Measurements from ENCODE around the gene RAX2. TPM values are rescaled to one million over a fixed set of nuclear protein-coding genes. Genes with fewer than 3 reads are reported as not detected.

Gene RAX2
- total and polyA plus RNA-seq, 2 of the 13 experiments (the other 11 are each of a cell fraction or from before 2014, with no cell fraction given): not detected

DNA sequence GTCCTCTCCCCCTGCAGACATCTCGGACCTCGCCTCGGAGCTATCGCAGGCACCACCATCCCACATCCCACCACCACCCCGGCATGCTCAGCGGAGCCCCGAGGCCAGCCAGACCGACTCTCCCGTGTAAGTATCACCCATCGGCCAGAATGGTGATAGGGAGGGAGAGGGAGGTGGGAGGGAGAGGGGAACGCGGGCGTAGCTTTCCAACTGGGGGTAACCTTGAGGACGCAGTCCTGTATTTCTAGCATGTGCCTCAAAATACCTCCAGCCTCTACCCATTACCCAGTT lies 37.8 kb downstream of the RAX2 start:
- Histone ChIP-seq H3K4me3 (replicated peaks in 1 of 3; ENCODE audit: insufficient read depth in 1 of 3, low read depth in 2 of 3, low read length in 3 of 3) (no peak overlapping the region), H3K27me3 (ENCODE audit: control insufficient read depth in 1 of 2, insufficient read depth in 2 of 2, low read length in 2 of 2) (no peaks in the 10 kb centered on the region), H3K36me3 (replicated peaks in 1 of 2; ENCODE audit: control insufficient read depth in 1 of 2, insufficient read depth in 2 of 2, low read length in 2 of 2) (0 out of 5 replicates have a peak, but pooled peaks cover 0 to 3% of the 10 kb centered on the region in 2 experiments), H2AFZ (ENCODE audit: low read length) (no peak overlapping the region), H4K20me1 (ENCODE audit: insufficient read depth, low read length) (no peaks in the 10 kb centered on the region), H3K4me1 (ENCODE audit: insufficient read depth, low read length) (no peaks in the 10 kb centered on the region), H3K79me2 (ENCODE audit: insufficient read depth, low read length) (no peaks in the 10 kb centered on the region), H3K9me3 (ENCODE audit: low read length) (no peaks in the 10 kb centered on the region), H3K9ac (ENCODE audit: insufficient read depth, low read depth, low read length) (no peak overlapping the region), H3K4me2 (ENCODE audit: low read depth, low read length) (no peak overlapping the region), H3K27ac (ENCODE audit: extremely low read length, insufficient read depth, low read length) (no peak overlapping the region)
- no peak for TF ChIP-seq RELA (CRISPR knock-in tag; IDR thresholded peaks at IDR 0.05)
- TF ChIP-seq POLR2AphosphoS2 (IDR thresholded peaks at IDR 0.05; ENCODE audit: low read depth, low read length): no peak
- WGBS (ENCODE audit: low lambda C conversion rate): 98% methylated on average over 14 of the region's 14 CpGs
- ATAC-seq: no peak
- intact Hi-C loops (cut with micrococcal nuclease; ENCODE audit: unreplicated experiment): no loop called here
- FAIRE-seq: no peak
- POLR2A ChIA-PET: no interaction called here
- no TSS peak for BruUV-seq (replicated peaks)
- no peak for DNase-seq (ENCODE audit: low spot score)
- in situ Hi-C loops (cut with HindIII; ENCODE audit: extremely low pct_ligation_motif_present, low pct_unique_long_range_greater_than_20kb): no loop called here
- CTCF ChIA-PET (ENCODE audit: low intra/inter-chr PET ratio, low total read pairs): no interaction called here

DNA sequence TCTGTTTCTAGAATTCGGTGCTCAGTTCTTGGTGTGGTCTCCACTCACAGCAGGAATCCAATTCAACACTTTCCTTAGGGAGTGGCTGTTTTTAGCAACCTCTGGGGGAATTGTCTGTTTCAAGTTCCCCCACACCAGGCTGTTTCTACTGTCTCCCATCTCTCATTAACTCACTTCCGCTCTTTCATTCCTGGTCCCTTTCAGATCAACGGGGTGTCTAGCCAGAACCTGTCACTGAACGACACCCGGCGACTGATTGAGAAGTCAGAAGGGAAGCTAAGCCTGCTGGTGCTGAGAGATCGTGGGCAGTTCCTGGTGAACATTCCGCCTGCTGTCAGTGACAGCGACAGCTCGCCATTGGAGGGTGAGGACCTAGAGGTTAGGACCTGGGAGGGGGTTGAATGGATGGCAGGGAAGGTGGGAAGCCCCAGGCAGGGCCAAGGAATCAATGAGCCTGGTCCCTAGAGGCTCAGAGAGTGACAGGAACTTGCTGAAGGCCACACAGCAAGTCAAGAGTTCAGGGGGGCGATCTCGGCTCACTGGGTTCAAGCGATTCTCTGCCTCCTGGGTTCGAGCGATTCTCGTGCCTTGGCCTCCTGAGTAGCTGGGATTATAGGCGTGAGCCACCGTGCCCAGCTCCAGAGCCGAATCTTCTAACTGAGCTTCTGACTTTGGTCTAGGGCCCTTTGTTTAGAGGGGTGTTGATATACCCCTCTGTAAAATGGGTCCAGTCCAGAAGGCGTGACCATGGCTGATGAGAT lies 38.3 kb downstream of the RAX2 start:
- no peak overlapping the region for H3K27ac ChIP-seq (ENCODE audit: extremely low read length, insufficient read depth, low read length)
- no peak for TF ChIP-seq ZSCAN30 (CRISPR knock-in tag; IDR thresholded peaks at IDR 0.05)
- no peak for TF ChIP-seq RFX3 (CRISPR knock-in tag; IDR thresholded peaks at IDR 0.05)
- TF ChIP-seq, protein P1, sequence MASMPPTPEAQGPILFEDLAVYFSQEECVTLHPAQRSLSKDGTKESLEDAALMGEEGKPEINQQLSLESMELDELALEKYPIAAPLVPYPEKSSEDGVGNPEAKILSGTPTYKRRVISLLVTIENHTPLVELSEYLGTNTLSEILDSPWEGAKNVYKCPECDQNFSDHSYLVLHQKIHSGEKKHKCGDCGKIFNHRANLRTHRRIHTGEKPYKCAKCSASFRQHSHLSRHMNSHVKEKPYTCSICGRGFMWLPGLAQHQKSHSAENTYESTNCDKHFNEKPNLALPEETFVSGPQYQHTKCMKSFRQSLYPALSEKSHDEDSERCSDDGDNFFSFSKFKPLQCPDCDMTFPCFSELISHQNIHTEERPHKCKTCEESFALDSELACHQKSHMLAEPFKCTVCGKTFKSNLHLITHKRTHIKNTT (CRISPR knock-in tag; IDR thresholded peaks at IDR 0.05): no peak
- TF ChIP-seq ZNF768 (CRISPR knock-in tag; IDR thresholded peaks at IDR 0.05): peak; percentile 81
- TF ChIP-seq ZNF629 (CRISPR knock-in tag; conservative IDR thresholded peaks at IDR 0.05): peak; percentile 33
- TF ChIP-seq, protein P2, sequence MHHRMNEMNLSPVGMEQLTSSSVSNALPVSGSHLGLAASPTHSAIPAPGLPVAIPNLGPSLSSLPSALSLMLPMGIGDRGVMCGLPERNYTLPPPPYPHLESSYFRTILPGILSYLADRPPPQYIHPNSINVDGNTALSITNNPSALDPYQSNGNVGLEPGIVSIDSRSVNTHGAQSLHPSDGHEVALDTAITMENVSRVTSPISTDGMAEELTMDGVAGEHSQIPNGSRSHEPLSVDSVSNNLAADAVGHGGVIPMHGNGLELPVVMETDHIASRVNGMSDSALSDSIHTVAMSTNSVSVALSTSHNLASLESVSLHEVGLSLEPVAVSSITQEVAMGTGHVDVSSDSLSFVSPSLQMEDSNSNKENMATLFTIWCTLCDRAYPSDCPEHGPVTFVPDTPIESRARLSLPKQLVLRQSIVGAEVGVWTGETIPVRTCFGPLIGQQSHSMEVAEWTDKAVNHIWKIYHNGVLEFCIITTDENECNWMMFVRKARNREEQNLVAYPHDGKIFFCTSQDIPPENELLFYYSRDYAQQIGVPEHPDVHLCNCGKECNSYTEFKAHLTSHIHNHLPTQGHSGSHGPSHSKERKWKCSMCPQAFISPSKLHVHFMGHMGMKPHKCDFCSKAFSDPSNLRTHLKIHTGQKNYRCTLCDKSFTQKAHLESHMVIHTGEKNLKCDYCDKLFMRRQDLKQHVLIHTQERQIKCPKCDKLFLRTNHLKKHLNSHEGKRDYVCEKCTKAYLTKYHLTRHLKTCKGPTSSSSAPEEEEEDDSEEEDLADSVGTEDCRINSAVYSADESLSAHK (CRISPR knock-in tag; IDR thresholded peaks at IDR 0.05; ENCODE audit: borderline replicate concordance): 0 out of 2 replicates have a peak, but pooled peaks have one; percentile 74
- no peak overlapping the region for H3K4me3 ChIP-seq (replicated peaks in 1 of 3; ENCODE audit: insufficient read depth in 1 of 3, low read depth in 2 of 3, low read length in 3 of 3)
- ChIA-PET CTCF (ENCODE audit: low intra/inter-chr PET ratio, low total read pairs) (no interaction called here), POLR2A (no interaction called here)
- 94% methylated on average over 11 of the region's 20 CpGs for WGBS (ENCODE audit: low lambda C conversion rate)
- DNase-seq (ENCODE audit: low spot score) (no peak), ATAC-seq (no peak), FAIRE-seq (no peak)
- H3K79me2 ChIP-seq (ENCODE audit: insufficient read depth, low read length): no peaks in the 10 kb centered on the region
- H2AFZ ChIP-seq (ENCODE audit: low read length): no peak overlapping the region
- H3K4me2 ChIP-seq (ENCODE audit: low read depth, low read length): no peak overlapping the region
- H3K36me3 ChIP-seq (replicated peaks in 1 of 2; ENCODE audit: control insufficient read depth in 1 of 2, insufficient read depth in 2 of 2, low read length in 2 of 2): 0 out of 5 replicates have a peak, but pooled peaks cover 0 to 3% of the 10 kb centered on the region in 2 experiments
- H3K4me1 ChIP-seq (ENCODE audit: insufficient read depth, low read length): no peaks in the 10 kb centered on the region
- no peaks in the 10 kb centered on the region for H3K27me3 ChIP-seq (ENCODE audit: control insufficient read depth in 1 of 2, insufficient read depth in 2 of 2, low read length in 2 of 2)
- in situ Hi-C loops (cut with HindIII; ENCODE audit: extremely low pct_ligation_motif_present, low pct_unique_long_range_greater_than_20kb) (no loop called here), intact Hi-C loops (cut with micrococcal nuclease; ENCODE audit: unreplicated experiment) (no loop called here)
- no TSS peak for BruUV-seq (replicated peaks)
- no peak overlapping the region for H3K9ac ChIP-seq (ENCODE audit: insufficient read depth, low read depth, low read length)
- no peaks in the 10 kb centered on the region for H4K20me1 ChIP-seq (ENCODE audit: insufficient read depth, low read length)
- H3K9me3 ChIP-seq (ENCODE audit: low read length): no peaks in the 10 kb centered on the region
